MCF 10A (cell line): ENCODE results near the gene RUNX3. TPM values are rescaled to one million over a fixed set of nuclear protein-coding genes. Genes with fewer than 3 reads are reported as not detected.

Experiments used
- BruUV-seq: library from RNA; stranded (reverse); fragments of 400-500 nt; replicated peaks from 2 replicates; lab custom pipeline; 2021; lab: Mats Ljungman, UMichigan
- CTCF ChIA-PET: fragments of 300-600 bp; sonication (Branson Sonifier 250); formaldehyde crosslinking; extraction: SDS; loops from one replicate; lab custom pipeline; 2021; ENCODE audit warnings: antibody characterized with exemption, inconsistent platforms; lab: Yijun Ruan, JAX
- POLR2A ChIA-PET: fragments of 300-600, 350-650 bp; sonication (Branson Sonifier 250); formaldehyde crosslinking; extraction: SDS; loops from one replicate; lab custom pipeline; 2020; ENCODE audit warnings: antibody characterized with exemption, inconsistent platforms; lab: Yijun Ruan, JAX
- DNase-seq: peaks from one replicate; pipeline ENCODE4 v3.0.0-alpha.2; 2018; ENCODE audit not compliant: unreplicated experiment
- H3K27ac Mint-ChIP-seq: one replicate; pipeline ENCODE4 v1.8.0; 2022; ENCODE audit warnings: mild to moderate bottlenecking, low read depth, mixed read lengths; ENCODE audit not compliant: unreplicated experiment
- H3K27me3 Mint-ChIP-seq: one replicate; pipeline ENCODE4 v1.8.0; 2022; ENCODE audit warnings: mixed read lengths; ENCODE audit not compliant: insufficient read depth, unreplicated experiment
- H3K36me3 Mint-ChIP-seq: one replicate; pipeline ENCODE4 v1.8.0; 2022; ENCODE audit warnings: mild to moderate bottlenecking, moderate library complexity, mixed read lengths; ENCODE audit not compliant: insufficient read depth, unreplicated experiment
- H3K4me1 Mint-ChIP-seq: one replicate; pipeline ENCODE4 v1.8.0; 2022; ENCODE audit warnings: mixed read lengths; ENCODE audit not compliant: insufficient read depth, unreplicated experiment
- H3K4me3 Mint-ChIP-seq: one replicate; pipeline ENCODE4 v1.8.0; 2022; ENCODE audit warnings: mild to moderate bottlenecking, moderate library complexity, mixed read lengths; ENCODE audit not compliant: unreplicated experiment
- H3K9me3 Mint-ChIP-seq: one replicate; pipeline ENCODE4 v1.8.0; 2022; ENCODE audit warnings: mixed read lengths; ENCODE audit not compliant: unreplicated experiment
- intact Hi-C: fragments of 100-400 bp; cut with micrococcal nuclease; formaldehyde crosslinking; loops from 2 replicates; pipeline ENCODE4 v1.14.1; 2022
- total RNA-seq: library from RNA; stranded (reverse); gene quantifications from 2 replicates; pipeline ENCODE4 v1.2.3, GENCODE V29; 2022
- TF ChIP-seq, protein P1 (sequence below): fragments of 200-600 bp; IDR thresholded peaks from one replicate; pipeline ENCODE4 v1.8.0; 2022; ENCODE audit warnings: antibody characterized with exemption, mild to moderate bottlenecking; ENCODE audit not compliant: unreplicated experiment

RUNX3 gene
- total RNA-seq, 1 experiment from 2014 or later, result not detected

DNA sequence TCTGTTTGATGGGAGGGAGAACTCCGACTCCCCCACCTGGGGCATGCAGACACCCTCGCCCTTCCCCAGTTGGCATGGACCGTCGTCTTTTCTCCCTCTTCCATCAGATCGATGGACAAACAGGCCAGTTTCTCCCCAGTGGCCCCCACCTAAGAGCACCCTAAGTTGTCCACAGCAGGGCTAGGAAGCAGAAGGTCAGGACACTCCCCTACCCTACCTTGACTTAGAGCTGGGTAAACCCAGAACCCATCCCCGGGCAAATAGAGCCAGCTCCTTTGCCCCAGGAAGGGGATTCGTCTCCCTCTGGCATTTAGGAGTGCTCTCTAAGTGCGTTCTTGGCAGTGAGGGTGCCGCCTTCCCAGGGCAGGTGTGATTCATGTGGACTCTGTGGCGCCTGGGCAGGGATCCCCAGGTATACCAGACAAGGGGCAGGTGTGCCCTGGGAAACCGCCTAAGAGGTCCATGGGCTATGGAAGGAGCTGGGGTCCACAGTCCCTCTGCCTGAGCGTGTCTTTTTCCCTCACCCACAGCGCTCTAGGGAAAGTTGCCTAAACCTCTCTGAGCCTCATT lies 2.7 kb upstream of the RUNX3 start:
- BruUV-seq, result no TSS peak
- TF ChIP-seq, protein P1, sequence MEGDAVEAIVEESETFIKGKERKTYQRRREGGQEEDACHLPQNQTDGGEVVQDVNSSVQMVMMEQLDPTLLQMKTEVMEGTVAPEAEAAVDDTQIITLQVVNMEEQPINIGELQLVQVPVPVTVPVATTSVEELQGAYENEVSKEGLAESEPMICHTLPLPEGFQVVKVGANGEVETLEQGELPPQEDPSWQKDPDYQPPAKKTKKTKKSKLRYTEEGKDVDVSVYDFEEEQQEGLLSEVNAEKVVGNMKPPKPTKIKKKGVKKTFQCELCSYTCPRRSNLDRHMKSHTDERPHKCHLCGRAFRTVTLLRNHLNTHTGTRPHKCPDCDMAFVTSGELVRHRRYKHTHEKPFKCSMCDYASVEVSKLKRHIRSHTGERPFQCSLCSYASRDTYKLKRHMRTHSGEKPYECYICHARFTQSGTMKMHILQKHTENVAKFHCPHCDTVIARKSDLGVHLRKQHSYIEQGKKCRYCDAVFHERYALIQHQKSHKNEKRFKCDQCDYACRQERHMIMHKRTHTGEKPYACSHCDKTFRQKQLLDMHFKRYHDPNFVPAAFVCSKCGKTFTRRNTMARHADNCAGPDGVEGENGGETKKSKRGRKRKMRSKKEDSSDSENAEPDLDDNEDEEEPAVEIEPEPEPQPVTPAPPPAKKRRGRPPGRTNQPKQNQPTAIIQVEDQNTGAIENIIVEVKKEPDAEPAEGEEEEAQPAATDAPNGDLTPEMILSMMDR, result no peak
- Mint-ChIP-seq H3K27me3 (peaks cover 9% of the 10 kb centered on the region), H3K9me3 (no peaks in the 10 kb centered on the region), H3K36me3 (no peaks in the 10 kb centered on the region), H3K4me3 (no peak overlapping the region), H3K27ac (no peak overlapping the region), H3K4me1 (no peaks in the 10 kb centered on the region)
- intact Hi-C loops, result loop anchor here (1.0 kb wide), 2 partner anchors 104 to 168 kb away; no protein-coding TSS in a partner anchor
- CTCF ChIA-PET, result interaction anchor here (0.5 to 1.7 kb wide), 11 partner anchors 13 to 292 kb away, joined by 3 to 9 read pairs (median 3); no protein-coding TSS in a partner anchor
- POLR2A ChIA-PET, result no interaction called here
- DNase-seq, result no peak

DNA sequence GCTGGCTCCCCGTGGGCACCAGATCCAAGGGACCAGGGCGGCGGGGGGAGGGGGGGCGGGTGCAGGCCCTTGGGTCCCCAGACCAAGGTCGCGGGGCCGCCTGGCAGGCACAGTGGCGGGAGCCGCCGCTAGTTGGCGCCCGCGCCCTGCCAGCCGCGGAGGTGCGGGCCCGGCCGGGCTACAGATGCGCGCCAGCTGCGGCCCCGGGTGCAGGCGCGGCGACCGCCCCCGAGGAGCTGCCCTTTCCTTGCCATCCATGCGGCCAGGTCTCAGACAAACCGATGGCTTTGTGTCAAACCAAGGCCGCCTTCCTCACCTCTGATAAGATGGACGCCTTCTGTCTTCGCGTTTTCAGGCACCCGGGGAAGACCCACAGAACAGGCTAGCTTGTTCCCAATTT lies 2.2 kb upstream of the RUNX3 start:
- Mint-ChIP-seq H3K4me3 (no peak overlapping the region), H3K4me1 (no peaks in the 10 kb centered on the region), H3K27ac (no peak overlapping the region), H3K9me3 (no peaks in the 10 kb centered on the region), H3K36me3 (no peaks in the 10 kb centered on the region), H3K27me3 (peaks cover 15% of the 10 kb centered on the region)
- BruUV-seq, result no TSS peak
- POLR2A ChIA-PET, result no interaction called here
- TF ChIP-seq, protein P1, result peak; percentile 76
- intact Hi-C loops, result loop anchor here (1.0 kb wide), 2 partner anchors 105 to 169 kb away; no protein-coding TSS in a partner anchor
- DNase-seq, result peak; percentile 23
- CTCF ChIA-PET, result interaction anchor here (0.5 to 1.7 kb wide), 10 partner anchors 13 to 291 kb away, joined by 3 to 9 read pairs (median 4); no protein-coding TSS in a partner anchor

GRCh38 chr1:24931468-24932231 lies 1.6 kb upstream of the RUNX3 start:
- CTCF ChIA-PET, result interaction anchor here (0.6 to 1.7 kb wide), 9 partner anchors 39 to 718 kb away, joined by 3 to 9 read pairs (median 4); no protein-coding TSS in a partner anchor
- no TSS peak for BruUV-seq

More at GRCh38 chr1:24931468-24932231, 1.6 kb upstream of the RUNX3 start:
- intact Hi-C loops, result loop anchor here (1.0 kb wide), 2 partner anchors 106 to 170 kb away; no protein-coding TSS in a partner anchor
- Mint-ChIP-seq H3K36me3 (no peaks in the 10 kb centered on the region), H3K27ac (no peak overlapping the region), H3K4me1 (no peaks in the 10 kb centered on the region), H3K27me3 (peaks cover 16% of the 10 kb centered on the region), H3K4me3 (no peak overlapping the region), H3K9me3 (no peaks in the 10 kb centered on the region)
- TF ChIP-seq, protein P1, result no peak
- POLR2A ChIA-PET, result interaction anchor here (0.6 kb wide), 1 partner anchor 169 kb away, joined by 3 read pairs; no protein-coding TSS in a partner anchor
- DNase-seq, result no peak
